Activated CD4-positive, alpha-beta T cell treated with anti-CD3 and anti-CD28 coated beads for 36 hours (primary cell): Measurements from ENCODE around the gene TNFSF9. TPM values are rescaled to one million over a fixed set of nuclear protein-coding genes. Genes with fewer than 3 reads are reported as not detected.
"Not testable (repeated sequence)": the region's sequence is repeated elsewhere in the genome, so short reads cannot be mapped to it uniquely, and the experiment has no call there.

Source experiments
- ATAC-seq: fragments of 200-7000 bp; cut with Tn5 transposase; one replicate; pipeline ENCODE4 v1.10.0; 2021; ENCODE audit warnings: mild to moderate bottlenecking, moderate library complexity
- CTCF ChIA-PET: fragments of 350-600 bp; sonication (Branson Sonifier 250); formaldehyde crosslinking; loops from one replicate; lab custom pipeline; 2021; ENCODE audit warnings: antibody characterized with exemption; lab: Charles Lee
- POLR2A ChIA-PET: fragments of 350-600 bp; sonication (Branson Sonifier 250); formaldehyde crosslinking; loops from one replicate; lab custom pipeline; 2021; ENCODE audit warnings: antibody characterized with exemption, inconsistent platforms; lab: Charles Lee
- DNase-seq: peaks from one replicate; pipeline ENCODE4 v3.0.0-alpha.2; 2020
- H3K27ac Mint-ChIP-seq: one replicate; pipeline ENCODE4 v1.8.0; 2021; ENCODE audit warnings: mixed read lengths
- H3K27me3 Mint-ChIP-seq: one replicate; pipeline ENCODE4 v1.8.0; 2021; ENCODE audit warnings: mixed read lengths
- H3K36me3 Mint-ChIP-seq: one replicate; pipeline ENCODE4 v1.8.0; 2021; ENCODE audit warnings: low read depth, mixed read lengths
- H3K4me1 Mint-ChIP-seq: one replicate; pipeline ENCODE4 v1.8.0; 2021; ENCODE audit warnings: mixed read lengths
- H3K4me3 Mint-ChIP-seq: one replicate; pipeline ENCODE4 v1.8.0; 2021; ENCODE audit warnings: mild to moderate bottlenecking, moderate library complexity, mixed read lengths
- H3K9me3 Mint-ChIP-seq: one replicate; pipeline ENCODE4 v1.8.0; 2021; ENCODE audit warnings: low read depth, mixed read lengths
- intact Hi-C, 2 experiments: fragments of 100-400 bp; cut with DNase I in 1 of 2; cut with micrococcal nuclease in 1 of 2; formaldehyde crosslinking; loops; one replicate each; pipeline versions ENCODE4 v1.14.2 to v1.15.1; 2022 to 2024; cut with DNase I, micrococcal nuclease
- total RNA-seq, 2 experiments: library from RNA; stranded (reverse); gene quantifications; one replicate each; pipeline ENCODE4 v1.2.3, GENCODE V29; 2021

TNFSF9 gene
- total RNA-seq, 2 experiments from 2014 or later = 0.49 to 0.57 TPM

DNA sequence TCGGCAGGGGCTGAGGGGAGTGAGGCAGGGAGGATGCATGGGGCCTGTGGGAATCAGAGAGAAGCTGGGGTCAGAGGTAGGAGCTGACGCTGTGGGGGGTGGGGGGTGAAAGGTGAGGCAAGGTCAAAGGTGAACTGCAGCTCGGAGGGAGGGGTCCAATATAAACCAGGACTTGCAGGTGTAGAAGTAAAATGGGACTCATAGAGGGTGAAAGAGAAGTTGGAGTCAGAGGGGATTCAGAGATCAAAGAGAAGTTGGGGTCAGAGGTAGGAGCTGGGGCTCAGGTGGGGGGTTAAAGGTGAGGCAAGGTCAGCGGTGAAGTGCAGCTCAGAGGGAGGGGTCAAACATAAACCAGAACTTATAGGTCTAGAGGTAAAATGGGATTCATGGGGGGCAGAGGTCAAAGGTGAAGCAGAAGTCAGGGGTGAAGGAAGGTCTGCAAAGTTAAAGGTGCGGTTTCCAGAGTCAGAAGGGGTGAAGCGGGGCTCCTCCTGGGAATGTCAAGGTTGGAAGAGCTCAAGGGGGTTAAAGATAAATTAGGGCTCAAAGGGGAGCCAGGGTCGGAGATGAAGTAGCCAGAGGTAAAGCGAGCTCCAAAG lies 36.3 kb upstream of the TNFSF9 start:
- CTCF ChIA-PET = interaction anchor here (0.6 kb wide), 1 partner anchor 91 kb away, joined by 3 read pairs; no protein-coding TSS in a partner anchor
- Mint-ChIP-seq H3K36me3 (no peaks in the 10 kb centered on the region), H3K27me3 (no peaks in the 10 kb centered on the region), H3K4me1 (peaks cover 17% of the 10 kb centered on the region), H3K9me3 (peaks cover 3% of the 10 kb centered on the region), H3K27ac (no peak overlapping the region), H3K4me3 (no peak overlapping the region)
- DNase-seq = no peak
- ATAC-seq = no peak
- intact Hi-C loops = no loop called here
- POLR2A ChIA-PET = no interaction called here

DNA sequence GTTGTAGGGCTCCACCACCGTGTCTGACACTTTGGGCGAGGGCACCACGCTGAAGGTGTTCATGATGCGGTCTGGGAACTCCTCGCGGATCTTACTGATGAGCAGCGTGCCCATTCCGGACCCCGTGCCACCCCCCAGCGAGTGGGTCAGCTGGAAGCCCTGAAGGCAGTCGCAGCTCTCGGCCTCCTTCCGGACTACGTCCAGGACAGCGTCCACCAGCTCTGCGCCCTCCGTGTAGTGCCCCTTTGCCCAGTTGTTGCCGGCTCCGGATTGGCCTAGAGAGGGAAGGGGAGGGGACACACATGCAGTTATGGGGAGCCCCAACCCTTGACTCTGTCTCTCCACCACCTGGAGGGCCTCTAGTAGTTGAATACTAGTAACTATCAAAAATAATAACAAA lies 34.9 kb upstream of the TNFSF9 start:
- Mint-ChIP-seq H3K4me1 (peaks cover 10% of the 10 kb centered on the region), H3K36me3 (no peaks in the 10 kb centered on the region), H3K9me3 (peaks cover 3% of the 10 kb centered on the region), H3K4me3 (no peak overlapping the region), H3K27me3 (peaks cover 2% of the 10 kb centered on the region), H3K27ac (no peak overlapping the region)
- intact Hi-C loops = no loop called here
- POLR2A ChIA-PET = no interaction called here
- CTCF ChIA-PET = no interaction called here
- DNase-seq (no peak), ATAC-seq (no peak)

GRCh38 chr19:6498294-6499036 lies 32.4 kb upstream of the TNFSF9 start:
- CTCF ChIA-PET = no interaction called here
- POLR2A ChIA-PET = interaction anchor here (0.6 kb wide), 1 partner anchor 74 kb away, joined by 3 read pairs; the partner anchor contains the start of gene KHSRP
- no peak for ATAC-seq

GRCh38 chr19:6499052-6499790 lies 31.6 kb upstream of the TNFSF9 start:
- Mint-ChIP-seq H3K4me1 (peaks cover 7% of the 10 kb centered on the region), H3K27ac (no peak overlapping the region), H3K4me3 (no peak overlapping the region), H3K27me3 (peaks cover 7% of the 10 kb centered on the region), H3K36me3 (no peaks in the 10 kb centered on the region), H3K9me3 (no peaks in the 10 kb centered on the region)
- ChIA-PET POLR2A (interaction anchor here (0.6 kb wide), 1 partner anchor 74 kb away, joined by 3 read pairs; the partner anchor contains the start of gene KHSRP), CTCF (interaction anchor here (0.6 kb wide), 1 partner anchor 365 kb away, joined by 3 read pairs; no protein-coding TSS in a partner anchor)
- ATAC-seq (no peak), DNase-seq (no peak)
- intact Hi-C loops = no loop called here

More at GRCh38 chr19:6498294-6499036, 32.4 kb upstream of the TNFSF9 start:
- no peak for DNase-seq
- no peaks in the 10 kb centered on the region for H3K9me3 Mint-ChIP-seq
- H3K27me3 Mint-ChIP-seq = peaks cover 7% of the 10 kb centered on the region
- no peak overlapping the region for H3K27ac Mint-ChIP-seq
- H3K36me3 Mint-ChIP-seq = no peaks in the 10 kb centered on the region
- H3K4me3 Mint-ChIP-seq = no peak overlapping the region
- intact Hi-C loops = no loop called here
- peaks cover 7% of the 10 kb centered on the region for H3K4me1 Mint-ChIP-seq

- intact Hi-C loops = loop anchor here in 1 of 2 experiments (5.0 kb wide), 1 partner anchor 39 kb away; the partner anchor contains the start of gene CRB3
- no peaks in the 10 kb centered on the region for H3K9me3 Mint-ChIP-seq
- DNase-seq (no peak), ATAC-seq (no peak)
- POLR2A ChIA-PET = interaction anchor here (0.6 kb wide), 1 partner anchor 263 kb away, joined by 3 read pairs; no protein-coding TSS in a partner anchor
- no peak overlapping the region for H3K27ac Mint-ChIP-seq
- H3K36me3 Mint-ChIP-seq = no peaks in the 10 kb centered on the region
- H3K4me3 Mint-ChIP-seq = peak overlapping the region; percentile 68
- H3K27me3 Mint-ChIP-seq = peaks cover 7% of the 10 kb centered on the region
- peaks cover 7% of the 10 kb centered on the region for H3K4me1 Mint-ChIP-seq
- CTCF ChIA-PET = interaction anchor here (0.6 kb wide), 1 partner anchor 347 kb away, joined by 3 read pairs; no protein-coding TSS in a partner anchor
These were observed 29.7 kb upstream of the TNFSF9 start for GRCh38 chr19:6500837-6501739.

- Mint-ChIP-seq H3K36me3 (no peaks in the 10 kb centered on the region), H3K27ac (no peak within 1 kb of the TSS), H3K4me3 (peak within 1 kb of the TSS; percentile 68), H3K27me3 (peaks cover 7% of the 10 kb centered on the region), H3K4me1 (peaks cover 7% of the 10 kb centered on the region), H3K9me3 (no peaks in the 10 kb centered on the region)
- CTCF ChIA-PET = no interaction called here
- DNase-seq = peak; percentile 70
- ATAC-seq = peak; percentile 49
- POLR2A ChIA-PET = interaction anchor here (0.6 kb wide), 1 partner anchor 115 kb away, joined by 3 read pairs; no protein-coding TSS in a partner anchor
- intact Hi-C loops = loop anchor here in 1 of 2 experiments (5.0 kb wide), 1 partner anchor 40 kb away; the partner anchor contains the start of gene CRB3
These were observed 28.8 kb upstream of the TNFSF9 start, which contains the start of gene TUBB4A for GRCh38 chr19:6501740-6502648. Gene TUBB4A (minus strand): TSS chr19:6502309. CDS start chr19:6502212, 97 bp downstream.

DNA sequence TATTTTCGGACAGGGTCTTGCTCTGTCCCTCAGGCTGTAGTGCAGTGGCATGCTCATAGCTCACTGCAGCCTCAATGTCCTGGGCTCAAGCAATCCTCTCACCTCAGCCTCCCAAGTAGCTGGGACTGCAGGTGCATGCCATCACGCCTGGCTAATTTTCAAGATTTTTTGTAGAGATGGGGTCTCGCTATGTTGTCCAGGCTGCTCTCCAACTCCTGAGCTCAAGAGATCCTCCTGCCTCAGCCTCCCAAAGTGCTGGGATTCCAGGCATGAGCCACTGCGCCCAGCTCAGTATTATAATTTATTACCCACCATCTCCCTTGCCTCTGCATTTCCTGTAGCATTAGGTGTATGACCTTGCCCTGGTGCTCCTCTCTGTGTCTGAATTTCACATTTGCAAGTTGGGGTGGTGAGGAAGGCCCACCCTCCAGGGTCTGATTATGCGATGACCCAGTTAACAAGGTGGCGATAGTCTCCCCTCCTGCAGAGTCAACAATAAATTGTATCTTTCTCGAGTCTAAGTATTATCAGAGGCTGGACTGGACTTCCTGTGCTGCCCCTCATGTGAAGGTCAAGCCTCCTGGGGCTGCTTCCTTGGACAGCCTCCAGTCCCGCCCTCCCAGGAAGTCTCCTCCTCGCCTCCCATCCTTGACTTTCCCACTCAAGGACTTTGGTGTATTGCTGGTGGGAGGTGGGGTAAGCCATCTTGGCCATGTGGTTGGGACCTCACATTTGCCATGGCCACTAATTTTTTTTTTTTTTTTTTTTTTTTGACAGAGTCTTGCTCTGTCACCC lies 27.2 kb upstream of the TNFSF9 start:
- CTCF ChIA-PET = interaction anchor here (0.6 to 1.3 kb wide), 5 partner anchors 13 to 277 kb away, joined by 3 read pairs; partner anchors contain the start of gene ALKBH7
- H3K27me3 Mint-ChIP-seq = peaks cover 7% of the 10 kb centered on the region
- no peaks in the 10 kb centered on the region for H3K36me3 Mint-ChIP-seq
- intact Hi-C loops = loop anchor here (1.0 to 5.0 kb wide), 3 partner anchors 41 to 79 kb away; partner anchors contain the start of genes CRB3 (in 1 of the 2) and KHSRP (in 1 of the 2)
- DNase-seq (no peak), ATAC-seq (no peak)
- no peak overlapping the region for H3K4me3 Mint-ChIP-seq
- POLR2A ChIA-PET = no interaction called here
- H3K4me1 Mint-ChIP-seq = peaks cover 7% of the 10 kb centered on the region
- no peak overlapping the region for H3K27ac Mint-ChIP-seq
- H3K9me3 Mint-ChIP-seq = no peaks in the 10 kb centered on the region

DNA sequence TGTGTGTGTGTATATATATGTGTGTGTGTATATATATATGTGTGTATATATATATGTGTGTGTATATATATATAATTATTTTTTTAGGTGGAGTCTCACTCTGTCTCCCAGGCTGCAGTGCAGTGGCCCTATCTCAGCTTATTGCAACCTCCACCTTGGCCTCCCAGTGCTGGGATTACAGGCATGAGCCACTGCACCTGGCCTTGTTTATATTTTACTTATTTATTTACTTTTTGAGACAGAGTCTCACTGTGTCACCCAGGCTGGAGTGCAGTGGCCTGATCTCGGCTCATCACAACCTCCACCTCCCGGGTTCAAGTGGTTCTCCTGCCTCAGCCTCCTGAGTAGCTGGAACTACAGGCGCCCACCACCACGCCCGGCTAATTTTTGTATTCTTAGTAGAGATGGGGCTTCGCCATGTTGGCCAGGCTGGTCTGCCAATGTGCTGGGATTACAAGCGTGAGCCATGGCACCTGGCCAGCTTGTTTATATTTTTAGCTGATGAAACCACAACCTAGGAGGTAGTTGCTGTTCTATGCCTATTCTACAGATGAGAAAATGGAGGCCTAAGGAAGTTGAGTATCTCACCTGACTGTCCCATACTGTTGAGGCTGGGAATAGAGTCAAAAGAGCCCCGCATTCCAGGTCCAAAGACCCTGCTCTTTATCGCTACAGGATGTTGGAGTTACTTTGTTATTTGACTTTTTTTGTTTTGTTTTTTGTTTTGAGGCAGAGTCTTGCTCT lies 22.6 kb upstream of the TNFSF9 start:
- DNase-seq, H3K27me3 Mint-ChIP-seq, POLR2A ChIA-PET, H3K9me3 Mint-ChIP-seq, H3K4me3 Mint-ChIP-seq, ATAC-seq, H3K27ac Mint-ChIP-seq, H3K4me1 Mint-ChIP-seq, H3K36me3 Mint-ChIP-seq, intact Hi-C loops: not testable (repeated sequence)
- CTCF ChIA-PET = interaction anchor here (0.7 to 1.7 kb wide), 3 partner anchors 9 to 356 kb away, joined by 5 to 6 read pairs (median 5); no protein-coding TSS in a partner anchor
